HepG2 (cell line): ENCODE results near the gene TMPO. TPM values are rescaled to one million over a fixed set of nuclear protein-coding genes. Genes with fewer than 3 reads are reported as not detected.

Experiments used
- ATF2 ChIP-seq: sonication (generic); formaldehyde crosslinking; IDR thresholded peaks from 2 replicates; pipeline ENCODE4 v1.4.0; 2020; ENCODE audit warnings: missing genetic modification reagents
- CHCHD3 ChIP-seq: sonication (generic); formaldehyde crosslinking; IDR thresholded peaks from 2 replicates; pipeline ENCODE4 v1.8.0; 2022; ENCODE audit warnings: mild to moderate bottlenecking, missing genetic modification reagents, moderate library complexity
- E2F5 ChIP-seq: sonication (generic); formaldehyde crosslinking; conservative IDR thresholded peaks from 2 replicates; pipeline ENCODE4 v1.4.0; 2020; ENCODE audit warnings: missing genetic modification reagents
- ELF3 ChIP-seq: IDR thresholded peaks from 2 replicates; pipeline ENCODE4 v1.6.1; 2016; ENCODE audit warnings: missing genetic modification reagents, missing compliant biosample characterization
- ERF ChIP-seq: IDR thresholded peaks from 2 replicates; pipeline ENCODE4 v1.6.1; 2018; ENCODE audit warnings: missing biosample characterization, missing genetic modification reagents
- GATAD1 ChIP-seq: IDR thresholded peaks from 2 replicates; pipeline ENCODE4 v1.6.1; 2016; ENCODE audit warnings: missing genetic modification reagents, missing compliant biosample characterization
- HNF4G ChIP-seq, 2 experiments: sonication (generic) in 1 of 2; formaldehyde crosslinking in 1 of 2; IDR thresholded peaks; 2 replicates each; pipeline versions ENCODE4 v1.4.0 to v1.6.1; 2011 to 2020; ENCODE audit warnings: borderline replicate concordance in 2 of 2, low read depth in 2 of 2, mild to moderate bottlenecking in 2 of 2, low read length in 1 of 2, missing genetic modification reagents in 1 of 2, moderate library complexity in 1 of 2
- RORA ChIP-seq: sonication (generic); formaldehyde crosslinking; IDR thresholded peaks from 2 replicates; pipeline ENCODE4 v1.5.0; 2020; ENCODE audit warnings: mild to moderate bottlenecking, missing genetic modification reagents, moderate library complexity
- TP53 ChIP-seq: sonication (generic); formaldehyde crosslinking; conservative IDR thresholded peaks from 2 replicates; pipeline ENCODE4 v1.4.0; 2020; ENCODE audit warnings: missing genetic modification reagents
- ZBED4 ChIP-seq: sonication (generic); formaldehyde crosslinking; IDR thresholded peaks from 2 replicates; pipeline ENCODE4 v1.4.0; 2020; ENCODE audit warnings: missing genetic modification reagents, borderline replicate concordance
- ZNF282 ChIP-seq: fragments of 450-650 bp; IDR thresholded peaks from 2 replicates; pipeline ENCODE4 v1.6.1; 2018; ENCODE audit not compliant: partially characterized antibody
- ZNF382 ChIP-seq: sonication (generic); formaldehyde crosslinking; IDR thresholded peaks from 2 replicates; pipeline ENCODE4 v1.5.0; 2020; ENCODE audit warnings: missing genetic modification reagents, mild to moderate bottlenecking, borderline replicate concordance
- ZNF451 ChIP-seq: sonication (generic); formaldehyde crosslinking; IDR thresholded peaks from 2 replicates; pipeline ENCODE4 v1.5.0; 2020; ENCODE audit warnings: mild to moderate bottlenecking, missing genetic modification reagents
- ZNF713 ChIP-seq: sonication (generic); formaldehyde crosslinking; IDR thresholded peaks from 2 replicates; pipeline ENCODE4 v1.4.0; 2020; ENCODE audit warnings: mild to moderate bottlenecking, missing genetic modification reagents
- ZNF766 ChIP-seq: sonication (generic); formaldehyde crosslinking; IDR thresholded peaks from 2 replicates; pipeline ENCODE4 v1.5.0; 2020; ENCODE audit warnings: missing genetic modification reagents, borderline replicate concordance
- ZNF790 ChIP-seq: sonication (generic); formaldehyde crosslinking; IDR thresholded peaks from 2 replicates; pipeline ENCODE4 v1.8.0; 2022; ENCODE audit warnings: missing genetic modification reagents, mild to moderate bottlenecking, borderline replicate concordance
- ZNF878 ChIP-seq: sonication (generic); formaldehyde crosslinking; IDR thresholded peaks from 2 replicates; pipeline ENCODE4 v1.8.1; 2023; ENCODE audit warnings: mild to moderate bottlenecking, missing genetic modification reagents, moderate library complexity
- polyA plus RNA-seq, 8 experiments: library from polyadenylated mRNA; depleted of rRNA in 3 of 8; stranded (reverse) in 7 of 8; unstranded in 1 of 8; fragments of >200 nt; fragmentation: Illumina TruSeq in 4 of 8; extraction: Trizol in 4 of 8; gene quantifications; 2 replicates each; pipeline versions ENCODE4 v1.2.1 to v1.2.3, GENCODE V29; 2011 to 2016; ENCODE audit warnings: low read depth in 4 of 8, missing spikeins in 1 of 8, mixed read lengths in 1 of 8; ENCODE audit not compliant: insufficient read depth in 1 of 8
- total RNA-seq, 5 experiments: library from RNA; depleted of rRNA; stranded (reverse); fragments of >200 nt; fragmentation: Illumina TruSeq; extraction: Trizol; gene quantifications; 2 replicates each; pipeline ENCODE4 v1.2.3, GENCODE V29; 2016; ENCODE audit warnings: low read depth in 1 of 5
- TF ChIP-seq, protein P1 (sequence below), 2 experiments: fragments of 450-650 bp in 1 of 2; sonication (generic) in 1 of 2; formaldehyde crosslinking; IDR thresholded peaks; 2 replicates each; pipeline versions ENCODE4 v1.5.0 to v1.8.0; 2020 to 2022; ENCODE audit warnings: mild to moderate bottlenecking in 1 of 2, missing genetic modification reagents in 1 of 2

Gene TMPO
- total and polyA plus RNA-seq, 2 of the 13 experiments (the other 11 are each of a cell fraction or from before 2014, with no cell fraction given): 24.2 to 167 TPM

GRCh38 chr12:98503342-98503591 is 12.1 kb upstream of the TMPO start (continued):
- TF ChIP-seq E2F5 (CRISPR knock-in tag) (peak; percentile 65), ELF3 (CRISPR knock-in tag) (peak; percentile 41; the same call in 1 of the 2 replicates), RORA (no peak), ZNF713 (CRISPR knock-in tag) (no peak), ZNF382 (CRISPR knock-in tag) (no peak), GATAD1 (CRISPR knock-in tag) (peak; percentile 46; the same call in 1 of the 2 replicates), ATF2 (CRISPR knock-in tag) (0 out of 2 replicates have a peak, but pooled peaks have one; percentile 31), HNF4G (IDR thresholded peaks at IDR 0.05; ENCODE audit: borderline replicate concordance, low read depth, low read length) (0 out of 2 replicates have a peak, but pooled peaks have one; percentile 8), HNF4G (CRISPR knock-in tag; IDR thresholded peaks at IDR 0.05; ENCODE audit: borderline replicate concordance, low read depth) (no peak), ZNF282 (no peak), ZNF766 (no peak; the same call in 1 of the 2 replicates), ZNF878 (CRISPR knock-in tag) (peak; percentile 59; the same call in 1 of the 2 replicates), ZNF451 (CRISPR knock-in tag) (peak; percentile 10; the same call in 1 of the 2 replicates), ZNF790 (CRISPR knock-in tag) (no peak), TP53 (CRISPR knock-in tag) (no peak), ZBED4 (CRISPR knock-in tag) (peak; percentile 61; the same call in 1 of the 2 replicates), CHCHD3 (no peak), ERF (peak; percentile 5; the same call in 1 of the 2 replicates)
- TF ChIP-seq, protein P1, sequence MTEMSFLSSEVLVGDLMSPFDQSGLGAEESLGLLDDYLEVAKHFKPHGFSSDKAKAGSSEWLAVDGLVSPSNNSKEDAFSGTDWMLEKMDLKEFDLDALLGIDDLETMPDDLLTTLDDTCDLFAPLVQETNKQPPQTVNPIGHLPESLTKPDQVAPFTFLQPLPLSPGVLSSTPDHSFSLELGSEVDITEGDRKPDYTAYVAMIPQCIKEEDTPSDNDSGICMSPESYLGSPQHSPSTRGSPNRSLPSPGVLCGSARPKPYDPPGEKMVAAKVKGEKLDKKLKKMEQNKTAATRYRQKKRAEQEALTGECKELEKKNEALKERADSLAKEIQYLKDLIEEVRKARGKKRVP (CRISPR knock-in tag; IDR thresholded peaks at IDR 0.05): peak in 1 of 2 experiments; percentile 65; a peak in 1 of 4 replicates
